H1 (cell line): ENCODE data around the gene COL4A3. TPM values are rescaled to one million over a fixed set of nuclear protein-coding genes. Genes with fewer than 3 reads are reported as not detected.

ENCODE experiments used
- CTCF ChIA-PET: fragments of 300-600 bp; sonication (Branson Sonifier 250); formaldehyde crosslinking; loops from one replicate; lab custom pipeline; 2021; ENCODE audit not compliant: partially characterized antibody; lab: Charles Lee
- POLR2A ChIA-PET: fragments of 300-600 bp; sonication (Branson Sonifier 250); formaldehyde crosslinking; loops from one replicate; lab custom pipeline; 2021; ENCODE audit warnings: inconsistent platforms; ENCODE audit not compliant: partially characterized antibody; lab: Charles Lee
- DNase-seq, 2 experiments: peaks; one replicate each; pipeline versions ENCODE4 v3.0.0 to v3.0.0-alpha.2; 2010 to 2022; ENCODE audit warnings: low spot score in 2 of 2, low read depth in 1 of 2, mixed read lengths in 1 of 2
- FAIRE-seq: peaks from 2 replicates; lab custom pipeline; 2011; peaks lifted over from hg19 to GRCh38; lab: Jason Lieb, UNC
- H2AFZ ChIP-seq: 2 replicates; pipeline ENCODE4 v1.8.1; 2012; ENCODE audit warnings: low read length, inconsistent platforms
- H2AK5ac ChIP-seq: 2 replicates; pipeline ENCODE4 v1.6.1; 2013; ENCODE audit warnings: low read depth, low read length
- H2BK120ac ChIP-seq: replicated peaks from 2 replicates; pipeline ENCODE3; 2013; ENCODE audit warnings: low read depth, low read length, inconsistent platforms
- H2BK12ac ChIP-seq: 2 replicates; pipeline ENCODE4 v1.6.1; 2013; ENCODE audit warnings: low read depth, low read length
- H2BK15ac ChIP-seq: 2 replicates; pipeline ENCODE4 v1.6.1; 2013; ENCODE audit warnings: low read length
- H2BK20ac ChIP-seq: 2 replicates; pipeline ENCODE4 v1.6.1; 2013; ENCODE audit warnings: low read length
- H2BK5ac ChIP-seq: 2 replicates; pipeline ENCODE4 v1.6.1; 2013; ENCODE audit warnings: low read depth, low read length
- H3K14ac ChIP-seq: 2 replicates; pipeline ENCODE4 v1.6.1; 2013; ENCODE audit warnings: inconsistent platforms; ENCODE audit not compliant: insufficient read length
- H3K18ac ChIP-seq: 2 replicates; pipeline ENCODE4 v1.6.1; 2013; ENCODE audit warnings: low read length; ENCODE audit errors: extremely low read depth
- H3K23ac ChIP-seq: 2 replicates; pipeline ENCODE4 v1.6.1; 2013; ENCODE audit warnings: inconsistent platforms; ENCODE audit not compliant: insufficient read length
- H3K23me2 ChIP-seq: 2 replicates; pipeline ENCODE4 v1.6.1; 2013; ENCODE audit warnings: low read depth, low read length
- H3K27ac ChIP-seq: 2 replicates; pipeline ENCODE4 v1.6.1; 2011; ENCODE audit warnings: low read depth, low read length, inconsistent platforms
- H3K27me3 ChIP-seq, 4 experiments: replicated peaks in 1 of 4; 1 replicate in 1 of 4; 2 replicates in 3 of 4; pipeline versions ENCODE4 v1.6.1 to v1.8.1; 2011 to 2013; ENCODE audit warnings: low read length in 3 of 4, mild to moderate bottlenecking in 3 of 4, inconsistent platforms in 2 of 4, mixed read lengths in 2 of 4, moderate library complexity in 1 of 4; ENCODE audit not compliant: control insufficient read depth in 3 of 4, insufficient read depth in 3 of 4; ENCODE audit errors: extremely low read depth in 1 of 4
- H3K36me3 ChIP-seq, 4 experiments: 2 replicates each; pipeline versions ENCODE4 v1.6.1 to v1.8.1; 2011 to 2013; ENCODE audit warnings: mild to moderate bottlenecking in 4 of 4, low read length in 3 of 4, moderate library complexity in 2 of 4, control low read depth in 1 of 4, inconsistent platforms in 1 of 4; ENCODE audit not compliant: insufficient read depth in 4 of 4, control insufficient read depth in 2 of 4
- H3K4ac ChIP-seq: replicated peaks from 2 replicates; pipeline ENCODE3; 2013; ENCODE audit warnings: low read length, low read depth, mixed read lengths, inconsistent platforms; ENCODE audit not compliant: insufficient read length
- H3K4me1 ChIP-seq, 4 experiments: replicated peaks in 1 of 4; 1 replicate in 1 of 4; 2 replicates in 3 of 4; pipeline versions ENCODE4 v1.6.1 to v1.8.1; 2011 to 2013; ENCODE audit warnings: low read length in 3 of 4, inconsistent platforms in 2 of 4, mixed read lengths in 1 of 4; ENCODE audit not compliant: insufficient read depth in 4 of 4, control insufficient read depth in 3 of 4
- H3K4me2 ChIP-seq, 2 experiments: 2 replicates each; pipeline versions ENCODE4 v1.6.1 to v1.8.1; 2011 to 2013; ENCODE audit warnings: low read depth in 2 of 2, low read length in 2 of 2, control low read depth in 1 of 2, inconsistent platforms in 1 of 2, mild to moderate bottlenecking in 1 of 2; ENCODE audit not compliant: insufficient read depth in 1 of 2
- H3K4me3 ChIP-seq, 4 experiments: fragments of 200-600, 300-600 bp in 1 of 4; sonication (generic), shearing (Covaris generic), sonication (Bioruptor Twin) in 1 of 4; 2 replicates each; pipeline versions ENCODE4 v1.5.1 to v1.8.1; 2011 to 2016; ENCODE audit warnings: low read length in 4 of 4, low read depth in 3 of 4, control low read depth in 2 of 4, inconsistent platforms in 2 of 4, mild to moderate bottlenecking in 2 of 4, mixed read lengths in 1 of 4, moderate library complexity in 1 of 4; ENCODE audit not compliant: insufficient read depth in 2 of 4; ENCODE audit errors: extremely low read depth in 1 of 4
- H3K56ac ChIP-seq: replicated peaks from 2 replicates; pipeline ENCODE3; 2013; ENCODE audit warnings: low read depth, mild to moderate bottlenecking, mixed read lengths, low read length, inconsistent platforms; ENCODE audit not compliant: insufficient read length
- H3K79me1 ChIP-seq: 2 replicates; pipeline ENCODE4 v1.6.1; 2013; ENCODE audit warnings: low read depth, low read length, control low read depth
- H3K79me2 ChIP-seq, 2 experiments: 2 replicates each; pipeline versions ENCODE4 v1.6.1 to v1.8.1; 2012 to 2013; ENCODE audit warnings: low read length in 2 of 2, mild to moderate bottlenecking in 2 of 2, inconsistent platforms in 1 of 2; ENCODE audit not compliant: insufficient read depth in 2 of 2, control insufficient read depth in 1 of 2
- H3K9ac ChIP-seq, 4 experiments: replicated peaks in 1 of 4; 1 replicate in 1 of 4; 2 replicates in 3 of 4; pipeline versions ENCODE4 v1.6.1 to v1.8.1; 2011 to 2013; ENCODE audit warnings: low read depth in 3 of 4, low read length in 3 of 4, control low read depth in 2 of 4, mild to moderate bottlenecking in 2 of 4, moderate library complexity in 2 of 4, inconsistent platforms in 1 of 4; ENCODE audit errors: extremely low read depth in 1 of 4
- H3K9me3 ChIP-seq, 2 experiments: 2 replicates each; pipeline versions ENCODE4 v1.6.1 to v1.8.1; 2012 to 2013; ENCODE audit warnings: mild to moderate bottlenecking in 2 of 2, moderate library complexity in 2 of 2, control low read depth in 1 of 2, inconsistent platforms in 1 of 2, low read depth in 1 of 2, low read length in 1 of 2, mixed read lengths in 1 of 2; ENCODE audit not compliant: insufficient read depth in 2 of 2
- H4K20me1 ChIP-seq, 2 experiments: replicated peaks in 1 of 2; 2 replicates each; pipeline versions ENCODE3 to v1.8.1; 2011 to 2013; ENCODE audit warnings: inconsistent platforms in 2 of 2, low read length in 2 of 2, mild to moderate bottlenecking in 1 of 2; ENCODE audit not compliant: insufficient read depth in 2 of 2, control insufficient read depth in 1 of 2
- H4K5ac ChIP-seq: 2 replicates; pipeline ENCODE4 v1.6.1; 2013; ENCODE audit warnings: low read length, low read depth, mixed read lengths, inconsistent platforms; ENCODE audit not compliant: insufficient read length
- H4K8ac ChIP-seq: 2 replicates; pipeline ENCODE4 v1.8.0; 2013; ENCODE audit warnings: mild to moderate bottlenecking, moderate library complexity, low read length, inconsistent platforms; ENCODE audit not compliant: insufficient read depth; ENCODE audit errors: extremely low read depth
- H4K91ac ChIP-seq: replicated peaks from 2 replicates; pipeline ENCODE3; 2013; ENCODE audit warnings: low read length, mixed read lengths, inconsistent platforms; ENCODE audit not compliant: insufficient read length
- ATF2 ChIP-seq: IDR thresholded peaks from 2 replicates; pipeline ENCODE4 v1.6.1; 2012; ENCODE audit warnings: low read length, inconsistent platforms
- BACH1 ChIP-seq: IDR thresholded peaks from 2 replicates; pipeline ENCODE4 v1.6.1; 2012; ENCODE audit warnings: low read length, improper control_type of control experiment
- BRCA1 ChIP-seq: IDR thresholded peaks from 2 replicates; pipeline ENCODE4 v1.6.1; 2012; ENCODE audit warnings: low read depth, low read length, improper control_type of control experiment
- EGR1 ChIP-seq: IDR thresholded peaks from 2 replicates; pipeline ENCODE4 v1.6.1; 2011; ENCODE audit warnings: low read depth, low read length, borderline replicate concordance
- EP300 ChIP-seq, 2 experiments: IDR thresholded peaks; 1 replicate in 1 of 2; 2 replicates in 1 of 2; pipeline ENCODE4 v1.6.1; 2011 to 2012; ENCODE audit warnings: low read depth in 2 of 2, low read length in 2 of 2, mild to moderate bottlenecking in 2 of 2, borderline replicate concordance in 1 of 2, inconsistent platforms in 1 of 2, moderate library complexity in 1 of 2
- FOSL1 ChIP-seq: IDR thresholded peaks from 2 replicates; pipeline ENCODE4 v1.6.1; 2011; ENCODE audit warnings: mild to moderate bottlenecking, low read depth, low read length, moderate library complexity; ENCODE audit not compliant: insufficient read depth
- GABPA ChIP-seq: IDR thresholded peaks from 2 replicates; pipeline ENCODE4 v1.6.1; 2011; ENCODE audit warnings: mild to moderate bottlenecking, low read length, moderate library complexity, borderline replicate concordance; ENCODE audit not compliant: insufficient read depth
- KDM1A ChIP-seq: fragments of 200-600, 300-600 bp; sonication (generic); IDR thresholded peaks from 2 replicates; pipeline ENCODE4 v1.7.1; 2016; ENCODE audit warnings: mild to moderate bottlenecking, low read length, borderline replicate concordance
- KDM4A ChIP-seq: IDR thresholded peaks from one replicate; pipeline ENCODE4 v1.7.1; 2012; ENCODE audit warnings: low read depth, mild to moderate bottlenecking, moderate library complexity, low read length, inconsistent platforms; ENCODE audit not compliant: severe bottlenecking
- KDM5A ChIP-seq: fragments of 200-600 bp; IDR thresholded peaks from 2 replicates; pipeline ENCODE4 v1.7.1; 2012; ENCODE audit warnings: mild to moderate bottlenecking, low read length, inconsistent platforms, mixed read lengths
- PHF8 ChIP-seq: fragments of 200-600 bp; sonication (generic); conservative IDR thresholded peaks from 2 replicates; pipeline ENCODE4 v1.7.1; 2012; ENCODE audit warnings: low read depth, mild to moderate bottlenecking, inconsistent platforms, low read length, moderate library complexity
- POLR2AphosphoS5 ChIP-seq: IDR thresholded peaks from 2 replicates; pipeline ENCODE4 v1.6.1; 2011; ENCODE audit warnings: low read depth, low read length
- TCF12 ChIP-seq: IDR thresholded peaks from 2 replicates; pipeline ENCODE4 v1.6.1; 2011; ENCODE audit warnings: low read depth, mild to moderate bottlenecking, low read length
- WGBS, 2 experiments: shearing (Covaris generic) in 1 of 2; methylation state at CpG; one replicate each; pipeline versions ENCODE4 v1.1.6 to v1.1.7; 2013 to 2015; ENCODE audit warnings: low lambda C conversion rate in 2 of 2, mixed read lengths in 2 of 2, inconsistent platforms in 1 of 2, low coverage in 1 of 2, missing lambda C conversion rate in 1 of 2; ENCODE audit not compliant: insufficient replicate concordance in 2 of 2, insufficient coverage in 1 of 2, insufficient read length in 1 of 2; ENCODE audit errors: extremely low coverage in 1 of 2, missing lambda C conversion rate in 1 of 2; 5-methylcytosine and 5-hydroxymethylcytosine counted together
- polyA plus RNA-seq, 7 experiments: library from polyadenylated mRNA; depleted of rRNA in 3 of 7; stranded (reverse) in 5 of 7; unstranded in 2 of 7; fragments of >200 nt in 5 of 7; fragments of 200-250 nt in 2 of 7; gene quantifications; 1 replicate in 5 of 7; 2 replicates in 1 of 7; 4 replicates in 1 of 7; pipeline versions ENCODE4 v1.2.1 to v1.2.3, GENCODE V29; 2011 to 2013; ENCODE audit warnings: missing spikeins in 2 of 7, mixed read lengths in 2 of 7
- total RNA-seq: library from RNA; stranded (reverse); fragmentation: NEBNext Ultra II Directional; extraction: Animal tissue kit (Norgen Biotek cat#: 25700); gene quantifications from 2 replicates; pipeline ENCODE4 v1.2.1, GENCODE V29; 2021

COL4A3 gene
- total and polyA plus RNA-seq, 2 of the 8 experiments (the other 6 are each of a cell fraction or from before 2014, with no cell fraction given), result 0.12 to 0.17 TPM

DNA sequence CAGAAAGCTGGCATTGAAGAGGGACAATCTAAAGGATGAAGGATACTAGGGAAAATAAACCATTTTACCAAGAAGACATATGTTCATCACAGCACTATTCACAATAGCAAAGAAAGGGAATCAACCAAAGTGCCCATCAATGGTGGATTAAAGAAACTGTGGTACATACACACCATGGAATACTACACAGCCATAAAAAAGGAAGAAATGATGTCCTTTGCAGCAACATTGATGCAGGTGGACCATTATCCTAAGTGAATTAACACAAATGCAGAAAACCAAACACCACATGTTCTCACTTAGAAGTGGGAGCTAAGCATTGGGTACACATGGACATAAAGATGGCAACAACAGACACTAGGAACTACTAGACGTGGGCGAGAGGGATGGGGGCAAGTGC lies 153.4 kb downstream of the COL4A3 start:
- TF ChIP-seq POLR2AphosphoS5 (no peak), PHF8 (no peak), EP300 (IDR thresholded peaks at IDR 0.05; ENCODE audit: borderline replicate concordance in 1 of 2, low read depth in 2 of 2, low read length in 2 of 2) (no peak), KDM5A (no peak), EGR1 (no peak), TCF12 (no peak), BRCA1 (no peak), GABPA (no peak), BACH1 (no peak), ATF2 (no peak), FOSL1 (no peak), KDM4A (no peak), KDM1A (no peak)
- no peak overlapping the region for H2AK5ac ChIP-seq
- no peak overlapping the region for H3K27ac ChIP-seq
- H3K14ac ChIP-seq, result no peak overlapping the region
- H3K4me1 ChIP-seq, result no peaks in the 10 kb centered on the region
- H2BK20ac ChIP-seq, result no peak overlapping the region
- H3K79me2 ChIP-seq, result no peaks in the 10 kb centered on the region
- H2AFZ ChIP-seq, result no peak overlapping the region
- H3K4me3 ChIP-seq, result no peak overlapping the region
- DNase-seq (no peak), FAIRE-seq (no peak)
- CTCF ChIA-PET, result interaction anchor here (0.8 kb wide), 1 partner anchor 419 kb away, joined by 3 read pairs; no protein-coding TSS in a partner anchor
- H3K4ac ChIP-seq, result no peak overlapping the region
- no peak overlapping the region for H4K8ac ChIP-seq
- H2BK5ac ChIP-seq, result no peak overlapping the region
- H3K9ac ChIP-seq, result no peak overlapping the region
- H3K4me2 ChIP-seq, result no peak overlapping the region
- H2BK12ac ChIP-seq, result no peak overlapping the region
- H4K91ac ChIP-seq, result no peak overlapping the region
- peaks cover 6 to 17% of the 10 kb centered on the region in 2 experiments; a peak in 3 of 4 replicates for H3K9me3 ChIP-seq
- H4K20me1 ChIP-seq, result no peaks in the 10 kb centered on the region
- H3K36me3 ChIP-seq, result peaks cover 0 to 3% (median 0%) of the 10 kb centered on the region in 4 experiments; a peak in 1 of 8 replicates
- H4K5ac ChIP-seq, result no peak overlapping the region
- POLR2A ChIA-PET, result no interaction called here
- H3K79me1 ChIP-seq, result no peaks in the 10 kb centered on the region
- H3K27me3 ChIP-seq, result no peaks in the 10 kb centered on the region
- no peaks in the 10 kb centered on the region for H3K23me2 ChIP-seq
- no peak overlapping the region for H3K18ac ChIP-seq
- no peak overlapping the region for H3K23ac ChIP-seq
- no peak overlapping the region for H3K56ac ChIP-seq
- WGBS, 2 experiments, result 91% methylated on average over 2 of the region's 2 CpGs; no CpG with 5 or more reads in 1 of the 2 experiments
- no peak overlapping the region for H2BK15ac ChIP-seq
- H2BK120ac ChIP-seq, result no peak overlapping the region
